ENCODE data around the gene ATP10A. TPM values are rescaled to one million over a fixed set of nuclear protein-coding genes. Genes with fewer than 3 reads are reported as not detected.
A peak's percentile ranks its signal among the peaks of the same experiment; 100 is the strongest.

ATP10A gene
- total and polyA plus RNA-seq, 2 of the 8 experiments (the other 6 are each of a cell fraction or from before 2014, with no cell fraction given), result 2.0 to 2.8 TPM

- Histone ChIP-seq H3K9ac (replicated peaks in 1 of 4; ENCODE audit: extremely low read depth in 1 of 4, low read depth in 3 of 4, low read length in 3 of 4) (no peak overlapping the region), H3K4me1 (replicated peaks in 1 of 4; ENCODE audit: control insufficient read depth in 3 of 4, insufficient read depth in 4 of 4, low read length in 3 of 4) (peaks cover 0 to 4% (median 0%) of the 10 kb centered on the region in 4 experiments; a peak in 3 of 7 replicates), H2BK20ac (ENCODE audit: low read length) (no peak overlapping the region), H3K36me3 (ENCODE audit: control insufficient read depth in 2 of 4, insufficient read depth in 4 of 4, low read length in 3 of 4) (no peaks in the 10 kb centered on the region), H4K91ac (replicated peaks; ENCODE audit: insufficient read length, low read length) (no peak overlapping the region), H3K9me3 (ENCODE audit: insufficient read depth in 2 of 2, low read depth in 1 of 2, low read length in 1 of 2) (no peaks in the 10 kb centered on the region), H2BK12ac (ENCODE audit: low read depth, low read length) (peak overlapping the region; percentile 71; the same call in 1 of the 2 replicates), H3K18ac (ENCODE audit: extremely low read depth, low read length) (no peak overlapping the region), H2BK120ac (replicated peaks; ENCODE audit: low read depth, low read length) (no peak overlapping the region), H3K4ac (replicated peaks; ENCODE audit: insufficient read length, low read depth, low read length) (no peak overlapping the region), H4K5ac (ENCODE audit: insufficient read length, low read depth, low read length) (no peak overlapping the region), H3K23ac (ENCODE audit: insufficient read length) (no peak overlapping the region), H2AK5ac (ENCODE audit: low read depth, low read length) (peak overlapping the region; percentile 84; the same call in 1 of the 2 replicates), H4K8ac (ENCODE audit: extremely low read depth, insufficient read depth, low read length) (no peak overlapping the region), H4K20me1 (replicated peaks in 1 of 2; ENCODE audit: control insufficient read depth in 1 of 2, insufficient read depth in 2 of 2, low read length in 2 of 2) (no peaks in the 10 kb centered on the region), H2AFZ (ENCODE audit: low read length) (no peak overlapping the region), H3K27me3 (replicated peaks in 1 of 4; ENCODE audit: control insufficient read depth in 3 of 4, extremely low read depth in 1 of 4, insufficient read depth in 3 of 4, low read length in 3 of 4) (no peaks in the 10 kb centered on the region), H2BK5ac (ENCODE audit: low read depth, low read length) (no peak overlapping the region), H3K79me1 (ENCODE audit: low read depth, low read length) (no peaks in the 10 kb centered on the region), H3K56ac (replicated peaks; ENCODE audit: insufficient read length, low read depth, low read length) (no peak overlapping the region), H3K79me2 (ENCODE audit: control insufficient read depth in 1 of 2, insufficient read depth in 2 of 2, low read length in 2 of 2) (no peaks in the 10 kb centered on the region), H3K4me3 (ENCODE audit: extremely low read depth in 1 of 4, insufficient read depth in 2 of 4, low read depth in 3 of 4, low read length in 4 of 4) (no peak overlapping the region), H2BK15ac (ENCODE audit: low read length) (no peak overlapping the region), H3K27ac (ENCODE audit: low read depth, low read length) (no peak overlapping the region), H3K4me2 (ENCODE audit: insufficient read depth in 1 of 2, low read depth in 2 of 2, low read length in 2 of 2) (no peak overlapping the region), H3K23me2 (ENCODE audit: low read depth, low read length) (no peaks in the 10 kb centered on the region), H3K14ac (ENCODE audit: insufficient read length) (no peak overlapping the region)
- DNase-seq (ENCODE audit: low read depth in 1 of 2, low spot score in 2 of 2), result no peak
- ChIA-PET CTCF (ENCODE audit: partially characterized antibody) (interaction anchor here (1.0 to 1.7 kb wide), 2 partner anchors 9 to 370 kb away, joined by 3 to 8 read pairs; no protein-coding TSS in a partner anchor), POLR2A (ENCODE audit: partially characterized antibody) (no interaction called here)
- 90% methylated on average over 14 of the region's 14 CpGs; no CpG with 5 or more reads in 1 of the 2 experiments for WGBS, 2 experiments (ENCODE audit: extremely low coverage in 1 of 2, insufficient coverage in 1 of 2, insufficient read length in 1 of 2, insufficient replicate concordance in 2 of 2, low coverage in 1 of 2, low lambda C conversion rate in 2 of 2, missing lambda C conversion rate in 1 of 2)
- TF ChIP-seq ATF3 (IDR thresholded peaks at IDR 0.05; ENCODE audit: insufficient read depth, low read depth, low read length), result no peak
- TF ChIP-seq PHF8 (conservative IDR thresholded peaks at IDR 0.05; ENCODE audit: low read depth, low read length), result no peak
- TF ChIP-seq ATF2 (IDR thresholded peaks at IDR 0.05; ENCODE audit: low read length), result no peak
- TF ChIP-seq SIRT6 (IDR thresholded peaks at IDR 0.05; ENCODE audit: low read length), result no peak
- TF ChIP-seq ASH2L (IDR thresholded peaks at IDR 0.05; ENCODE audit: low read length), result no peak
- TF ChIP-seq RAD21 (IDR thresholded peaks at IDR 0.05 in 1 of 2, conservative IDR thresholded peaks at IDR 0.05 in 1 of 2; ENCODE audit: low read depth in 2 of 2, low read length in 2 of 2), result no peak
- TF ChIP-seq YY1 (IDR thresholded peaks at IDR 0.05; ENCODE audit: low read depth, low read length), result no peak
- TF ChIP-seq TAF7 (optimal IDR thresholded peaks at IDR 0.05; ENCODE audit: borderline replicate concordance, low read depth, low read length), result no peak
- TF ChIP-seq RBBP5 (IDR thresholded peaks at IDR 0.05; ENCODE audit: borderline replicate concordance, low read depth, low read length), result no peak
- TF ChIP-seq HDAC2 (IDR thresholded peaks at IDR 0.05; ENCODE audit: borderline replicate concordance in 1 of 2, low read depth in 2 of 2, low read length in 2 of 2), result no peak
- no peak for FAIRE-seq
These were observed 77.1 kb downstream of the ATP10A start for GRCh38 chr15:25786040-25786439.

Data from H1 (cell line).